ENCODE results near the gene NSDHL.
"Not testable (repeated sequence)": the region's sequence is repeated elsewhere in the genome, so short reads cannot be mapped to it uniquely, and the experiment has no call there.

The NSDHL gene

GRCh38 chrX:152893980-152894610 is 63.2 kb downstream of the NSDHL start:
- no peak for DNase-seq

DNA sequence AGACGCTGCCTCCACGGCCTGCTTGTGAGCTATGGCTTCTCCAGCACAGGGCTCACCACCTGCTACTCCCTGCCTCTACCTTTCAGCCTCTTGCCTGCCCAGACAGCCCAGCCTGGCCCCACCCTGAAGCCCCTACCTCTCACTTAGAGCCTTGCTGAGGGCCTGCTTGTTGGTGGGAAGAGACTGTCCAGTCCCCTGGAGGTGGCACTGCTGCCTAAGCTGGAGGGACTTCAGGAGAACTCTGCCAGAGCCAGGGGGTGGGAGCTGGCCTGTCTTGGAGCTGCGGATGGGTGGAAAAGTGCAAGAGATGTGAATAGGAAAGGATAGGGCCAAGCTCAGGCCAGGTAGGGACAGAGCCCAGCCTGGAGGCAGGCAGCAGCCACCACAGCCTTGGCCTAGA is 64.3 kb downstream of the NSDHL start:
- no peak for DNase-seq

DNA sequence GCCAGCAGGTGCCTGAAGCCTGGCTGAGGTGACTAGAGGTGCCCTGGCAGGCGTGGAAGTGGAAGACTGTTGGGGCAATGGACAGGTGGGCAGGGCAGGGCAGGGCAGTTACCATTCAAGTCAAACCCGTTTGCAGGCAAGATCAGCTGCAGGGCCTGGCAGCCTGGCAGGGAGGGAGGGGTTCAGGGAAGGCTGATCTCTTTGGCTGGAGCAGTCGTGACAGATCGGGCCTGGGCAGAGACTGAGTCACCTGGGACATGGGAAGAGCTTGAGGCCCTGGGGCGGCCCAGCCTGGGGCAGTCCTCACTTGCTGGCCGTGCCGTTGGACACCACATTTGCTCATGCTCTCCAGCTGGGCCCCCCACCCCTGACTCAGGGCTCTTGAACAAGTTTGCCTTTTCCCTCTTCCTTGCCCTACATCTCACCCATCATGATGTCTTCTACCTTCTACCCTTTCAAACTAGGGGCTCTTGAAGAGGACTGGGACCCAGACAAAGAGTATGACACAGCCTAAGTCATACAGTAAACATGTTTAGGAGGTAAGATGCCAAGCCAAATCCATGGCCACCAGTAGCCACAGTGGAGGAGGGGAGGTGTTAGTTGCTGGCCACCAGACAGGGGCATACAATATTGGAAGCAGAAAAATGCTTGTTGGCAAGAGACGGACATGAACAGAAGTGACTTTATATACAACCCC is 65.0 kb downstream of the NSDHL start:
- no peak for DNase-seq

- no peak for DNase-seq
Measured at GRCh38 chrX:152896450-152896849, 65.6 kb downstream of the NSDHL start.

DNA sequence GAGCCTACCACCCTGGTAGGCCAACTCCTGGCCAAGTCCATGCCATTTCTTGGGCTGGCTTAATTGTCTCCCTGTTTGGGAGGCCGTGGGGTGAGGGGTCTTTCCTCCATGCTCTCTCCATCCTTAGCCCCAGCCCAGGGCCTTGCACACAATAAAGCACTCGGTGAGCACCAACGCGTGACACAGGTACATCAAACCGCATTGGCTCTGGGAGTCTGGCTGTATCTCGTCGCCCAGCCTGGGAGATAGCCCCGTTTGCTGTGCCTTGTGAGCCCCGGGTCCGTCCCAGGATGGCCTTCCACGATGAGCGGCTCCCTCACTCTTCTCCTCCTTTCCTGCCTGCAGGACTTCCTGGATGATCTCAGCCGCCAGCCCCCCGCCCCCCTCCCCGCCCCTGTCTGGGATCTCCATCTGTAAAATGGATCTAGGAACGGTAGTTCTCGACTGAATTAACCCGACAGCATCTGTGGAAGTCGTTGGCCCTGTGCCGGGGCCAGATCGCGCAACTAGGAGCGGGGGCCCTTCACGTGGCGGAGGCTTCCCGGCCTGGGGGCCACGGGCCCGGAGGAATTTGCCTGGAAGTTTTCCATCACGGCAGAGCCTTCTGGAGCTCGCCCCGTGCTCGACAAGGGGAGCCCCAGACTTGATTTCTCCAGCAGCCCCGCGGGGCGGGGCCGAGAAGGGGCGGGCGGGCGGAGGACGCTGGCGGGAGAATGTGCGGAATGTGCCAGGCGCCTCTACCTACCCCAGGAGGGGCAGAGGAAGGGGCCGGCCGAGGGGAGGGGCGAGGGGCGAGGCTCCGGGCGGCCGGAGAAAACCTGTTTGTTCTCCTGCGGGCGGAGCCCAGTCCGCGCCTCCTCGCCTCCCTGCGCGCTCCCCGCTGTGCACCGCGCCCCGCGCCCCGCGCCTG is 66.6 kb downstream of the NSDHL start, which contains the start of gene ZNF185:
Gene ZNF185 (plus strand): TSS at position 846 of the 910 bp plus-strand sequence. CDS start 16,423 bp downstream, outside the sequence.
- no peak for DNase-seq

DNA sequence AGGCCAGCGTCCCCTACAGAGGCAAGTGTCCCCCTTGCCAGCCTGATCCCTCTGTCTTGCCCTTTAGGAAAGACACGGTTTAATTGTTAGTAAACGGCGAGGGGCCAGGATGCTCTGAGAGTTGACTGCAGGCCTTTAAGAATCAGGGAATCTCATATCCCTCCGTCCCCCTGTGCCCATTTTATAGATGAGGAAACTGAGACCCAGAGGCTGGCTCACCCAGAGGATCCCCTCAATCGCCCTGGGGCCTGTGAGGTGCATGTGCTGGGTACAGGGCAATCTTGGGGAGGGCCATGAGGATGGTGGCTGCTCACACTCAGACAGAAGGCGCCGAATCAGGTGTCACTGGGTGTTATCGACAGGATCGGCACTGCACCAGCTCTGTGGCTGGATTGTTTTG is 67.6 kb downstream of the NSDHL start:
- DNase-seq, result no peak

DNA sequence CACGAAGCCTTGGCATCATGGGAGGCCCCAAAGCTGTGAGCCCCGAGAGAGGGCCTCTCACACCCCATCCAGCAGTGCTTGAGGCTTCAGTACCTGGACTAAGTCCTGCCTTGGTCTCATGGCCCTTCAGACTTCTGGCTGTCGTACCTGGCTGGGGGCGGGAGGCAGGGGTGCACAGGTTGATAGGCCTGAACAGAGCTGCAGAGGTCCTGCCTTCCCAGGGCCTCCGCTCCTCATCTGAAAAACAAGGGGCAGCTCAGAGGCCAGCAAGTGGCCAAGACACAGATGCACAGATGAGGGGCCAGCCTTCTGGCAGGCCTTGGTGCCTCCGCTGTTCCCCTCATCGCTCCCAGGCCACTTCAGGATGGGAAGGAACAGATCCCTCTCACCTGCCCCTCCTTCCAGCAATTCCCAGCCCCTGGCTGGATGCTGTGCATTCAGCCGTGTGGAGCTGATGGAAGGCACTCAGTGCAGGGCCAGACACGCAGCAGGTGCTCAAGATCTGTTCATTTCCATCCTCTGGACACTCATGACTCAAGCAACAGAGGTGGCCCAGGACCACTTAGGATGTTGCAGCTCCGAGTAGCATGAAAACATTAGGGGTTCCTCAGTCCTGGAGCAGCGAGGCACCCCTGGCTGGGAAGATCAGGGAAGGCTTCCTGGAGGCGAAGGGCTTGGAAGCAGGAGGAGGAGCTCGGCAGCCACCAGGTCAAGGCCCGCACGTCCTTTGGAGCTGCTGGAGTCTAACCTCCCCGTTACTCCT is 68.4 kb downstream of the NSDHL start:
- no peak for DNase-seq

DNA sequence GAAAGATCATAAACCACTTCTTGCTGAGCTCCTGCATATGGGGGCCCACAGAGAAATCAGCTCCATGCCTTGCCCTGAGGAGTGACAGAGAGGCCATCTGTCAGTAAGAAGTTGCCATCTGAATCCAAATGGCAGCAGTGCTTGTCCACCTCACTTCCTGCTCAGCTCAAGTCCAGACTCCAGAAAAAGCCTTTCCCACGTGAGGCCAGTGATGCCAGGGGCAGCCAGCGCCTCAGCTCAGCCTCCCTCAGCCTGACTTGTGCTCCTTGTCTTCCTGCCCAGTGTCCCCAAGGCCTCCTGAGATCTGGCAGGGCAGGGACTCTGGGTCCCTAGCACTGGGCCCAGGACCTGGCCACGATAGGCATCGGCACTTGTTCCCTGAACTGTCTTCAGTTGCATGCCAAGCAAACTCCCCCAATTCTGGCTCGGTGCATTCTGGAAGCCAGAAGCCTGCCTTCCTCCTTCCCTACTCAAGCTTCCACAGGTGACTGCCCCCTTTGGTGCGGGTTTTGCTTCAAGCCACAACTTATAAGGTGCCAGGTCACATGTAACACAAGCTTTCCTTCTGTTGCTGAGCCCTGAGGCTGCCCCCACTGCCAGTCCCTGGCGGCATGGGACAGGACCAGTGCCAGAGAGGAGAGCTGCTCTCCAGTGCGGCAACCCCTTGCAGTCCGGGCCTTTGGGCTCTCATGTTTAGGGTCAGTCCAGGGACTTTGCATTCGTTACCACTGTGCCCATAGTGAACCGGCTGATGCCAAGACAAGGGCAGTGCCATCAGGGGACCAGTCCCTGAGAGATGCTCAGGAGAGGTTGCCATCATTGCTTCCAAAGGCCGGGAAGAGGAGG is 69.2 kb downstream of the NSDHL start:
- no peak for DNase-seq

GRCh38 chrX:152900937-152901445 is 70.1 kb downstream of the NSDHL start:
- DNase-seq, result no peak

DNA sequence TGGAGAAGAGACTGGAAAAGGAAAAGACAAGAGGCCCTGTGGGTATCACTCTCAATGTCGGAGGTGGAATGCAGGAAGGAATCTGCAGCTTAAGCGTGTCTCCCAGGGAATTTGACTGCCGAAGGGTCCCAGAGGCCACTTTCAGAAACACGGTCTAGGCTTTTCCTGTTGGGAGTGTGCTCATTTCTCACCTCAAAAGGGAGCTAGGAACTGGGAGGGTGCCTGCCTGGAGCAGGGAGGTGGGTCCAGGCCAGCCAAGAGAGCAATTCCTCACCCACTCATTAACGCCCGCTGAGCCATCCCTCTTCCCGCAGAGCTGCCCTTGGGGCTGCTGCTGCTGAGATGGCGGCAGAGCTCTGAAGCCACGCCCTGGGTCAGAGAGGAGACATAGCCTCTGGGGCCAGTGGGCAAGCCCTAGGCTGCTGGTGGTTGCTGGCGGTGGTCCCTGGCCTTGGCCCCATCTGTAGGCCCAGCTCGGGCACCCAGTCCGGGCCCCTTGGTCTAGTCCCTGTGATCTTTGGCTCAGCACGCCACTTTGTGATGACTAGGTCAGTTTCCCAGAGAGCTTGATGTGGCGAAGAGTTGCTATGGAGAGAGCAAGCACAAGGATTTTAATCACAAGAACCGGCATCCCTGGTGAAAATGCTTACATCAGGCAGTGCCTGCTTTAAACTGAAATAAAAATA is 71.1 kb downstream of the NSDHL start:
- DNase-seq, result no peak

GRCh38 chrX:152902502-152902820 is 71.6 kb downstream of the NSDHL start:
- no peak for DNase-seq

GRCh38 chrX:152903589-152903988 is 72.7 kb downstream of the NSDHL start:
- DNase-seq, result no peak

GRCh38 chrX:152904151-152905080 is 73.6 kb downstream of the NSDHL start:
- DNase-seq, result peak in 17 of 58 donors; percentile 2 to 50 (median 16)

DNA sequence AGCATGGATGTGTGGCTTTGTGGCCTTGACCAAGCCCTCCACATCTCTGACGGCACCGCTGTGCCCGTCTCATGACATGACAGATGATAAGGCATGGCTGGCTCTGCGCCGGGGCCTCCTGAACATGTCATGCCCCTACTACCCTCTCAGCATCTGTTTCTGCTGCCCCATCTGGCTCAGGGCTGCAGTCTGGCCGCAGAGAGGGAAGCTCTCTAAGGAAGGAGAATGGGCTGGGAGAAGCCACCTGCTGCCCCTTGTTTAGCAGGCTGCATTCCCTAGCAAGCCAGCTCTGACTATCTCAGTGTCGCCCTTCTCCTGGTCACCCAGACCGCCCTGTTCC is 74.2 kb downstream of the NSDHL start:
- no peak for DNase-seq

DNA sequence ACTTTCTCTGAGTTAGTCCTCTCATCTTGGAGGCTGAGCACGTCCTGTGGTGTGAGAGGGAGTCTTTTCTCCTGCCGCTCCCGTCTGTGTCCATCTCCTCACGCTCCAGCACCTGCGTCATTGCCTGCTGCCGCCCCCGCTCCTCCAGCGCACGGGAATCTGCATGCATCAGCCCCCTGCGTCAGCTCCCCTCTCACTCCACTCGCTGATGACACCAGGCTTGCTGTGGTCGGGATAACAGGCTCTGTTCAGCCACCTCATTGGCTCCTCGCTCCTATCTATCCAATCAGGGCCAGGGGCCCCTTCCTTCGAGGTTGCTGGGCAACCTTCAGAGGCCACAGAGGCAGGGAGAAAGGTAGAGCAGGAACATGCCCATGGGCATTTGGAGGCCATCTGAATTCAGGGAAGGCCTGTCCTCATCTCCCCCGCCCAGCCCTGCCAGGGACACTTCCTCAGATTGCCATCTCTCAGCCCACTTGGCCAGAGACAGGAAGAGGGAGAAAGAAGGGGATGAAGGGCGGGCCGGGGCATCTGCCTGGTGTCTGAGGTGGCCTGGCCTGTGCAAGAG is 76.3 kb downstream of the NSDHL start:
- peak in 22 of 58 donors; percentile 6 to 61 (median 20) for DNase-seq

GRCh38 chrX:152908486-152908885 is 77.6 kb downstream of the NSDHL start:
- no peak for DNase-seq

DNA sequence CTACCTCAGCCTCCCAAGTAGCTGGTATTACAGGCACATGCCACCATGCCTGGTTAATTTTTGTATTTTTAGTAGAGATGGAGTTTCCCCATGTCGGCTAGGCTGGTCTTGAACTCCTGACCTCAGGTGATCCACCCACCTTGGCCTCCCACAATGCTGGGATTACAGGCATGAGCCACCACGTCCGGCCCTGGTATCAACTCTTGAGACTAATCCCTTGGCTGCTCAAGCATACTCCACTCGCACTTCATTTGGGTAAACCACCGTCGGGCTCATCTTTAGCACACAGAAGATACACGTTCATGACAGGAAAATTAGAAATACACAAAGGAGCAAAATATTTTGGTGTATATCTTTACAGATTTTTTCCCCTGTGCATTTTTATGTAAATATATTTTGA is 79.2 kb downstream of the NSDHL start:
- DNase-seq, result not testable (repeated sequence)

DNA sequence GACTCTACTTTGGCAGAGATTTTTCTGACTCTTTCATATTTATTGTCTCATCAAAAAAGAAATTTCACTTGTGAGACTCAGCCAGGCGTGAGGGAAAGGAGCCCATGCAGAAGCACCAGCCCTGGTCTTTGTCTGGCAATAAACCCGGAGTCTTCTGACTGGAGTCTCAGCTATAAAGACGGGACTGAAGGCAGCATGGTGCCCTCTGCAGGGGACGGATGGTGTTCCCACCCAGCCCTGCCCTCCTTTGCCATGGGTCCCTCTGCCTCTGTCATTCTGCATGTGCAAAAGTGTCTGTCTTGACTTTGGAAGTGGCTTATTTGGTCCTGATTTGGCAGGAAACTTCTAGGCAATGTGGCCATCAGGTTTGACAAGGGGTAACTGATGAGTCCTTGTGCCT is 81.2 kb downstream of the NSDHL start:
- DNase-seq, result peak in 1 of 58 donors; percentile 1
